Common myeloid progenitor, CD34-positive (primary cell): ENCODE measurements around the gene ABTB1.

Experiments used
- CTCF ChIA-PET: fragments of 350-600 bp; sonication (Branson Sonifier 250); formaldehyde crosslinking; loops from one replicate; lab custom pipeline; 2021; ENCODE audit warnings: antibody characterized with exemption; lab: Charles Lee
- POLR2A ChIA-PET: fragments of 350-600 bp; sonication (Branson Sonifier 250); formaldehyde crosslinking; loops from one replicate; lab custom pipeline; 2021; ENCODE audit warnings: antibody characterized with exemption; lab: Charles Lee
- DNase-seq, 3 donors: peaks; one replicate each; pipeline versions ENCODE4 v3.0.0 to v3.0.0-alpha.2; 2013
- H3K27ac ChIP-seq, 2 experiments: 1 replicate in 1 of 2; 2 replicates in 1 of 2; pipeline ENCODE4 v1.7.0; 2013; ENCODE audit warnings: inconsistent platforms in 2 of 2, low read length in 2 of 2, mild to moderate bottlenecking in 2 of 2, low read depth in 1 of 2, moderate library complexity in 1 of 2; ENCODE audit not compliant: severe bottlenecking in 2 of 2, insufficient read depth in 1 of 2, poor library complexity in 1 of 2
- H3K27me3 ChIP-seq, 5 experiments: replicated peaks in 2 of 5; 1 replicate in 3 of 5; 2 replicates in 2 of 5; pipeline versions ENCODE4 v1.6.1 to v1.7.0; 2013; ENCODE audit warnings: low read length in 4 of 5, mild to moderate bottlenecking in 2 of 5, moderate library complexity in 2 of 5, inconsistent platforms in 1 of 5; ENCODE audit not compliant: insufficient read depth in 5 of 5, control insufficient read depth in 4 of 5
- H3K36me3 ChIP-seq, 4 experiments: 1 replicate in 2 of 4; 2 replicates in 2 of 4; pipeline versions ENCODE4 v1.6.1 to v1.7.0; 2013; ENCODE audit warnings: low read length in 3 of 4, control low read depth in 1 of 4, mild to moderate bottlenecking in 1 of 4; ENCODE audit not compliant: control insufficient read depth in 4 of 4, insufficient read depth in 4 of 4
- H3K4me1 ChIP-seq, 4 experiments: 1 replicate in 3 of 4; 2 replicates in 1 of 4; pipeline versions ENCODE4 v1.6.1 to v1.7.1; 2013; ENCODE audit warnings: low read length in 3 of 4, mild to moderate bottlenecking in 3 of 4, control low read depth in 1 of 4, inconsistent platforms in 1 of 4, moderate library complexity in 1 of 4; ENCODE audit not compliant: control insufficient read depth in 4 of 4, insufficient read depth in 4 of 4; ENCODE audit errors: control extremely low read depth in 1 of 4
- H3K4me3 ChIP-seq, 7 experiments: 1 replicate in 4 of 7; 2 replicates in 3 of 7; pipeline versions ENCODE4 v1.5.1 to v1.7.0; 2013; ENCODE audit warnings: mild to moderate bottlenecking in 7 of 7, low read length in 6 of 7, moderate library complexity in 6 of 7, inconsistent platforms in 2 of 7, low read depth in 2 of 7, control low read depth in 1 of 7; ENCODE audit not compliant: insufficient read depth in 4 of 7, control insufficient read depth in 1 of 7; ENCODE audit errors: extremely low read depth in 1 of 7
- H3K9me3 ChIP-seq, 5 experiments: 1 replicate in 4 of 5; 2 replicates in 1 of 5; pipeline versions ENCODE4 v1.6.1 to v1.7.1; 2013; ENCODE audit warnings: low read length in 4 of 5, mild to moderate bottlenecking in 2 of 5, inconsistent platforms in 1 of 5, low read depth in 1 of 5, moderate library complexity in 1 of 5; ENCODE audit not compliant: control insufficient read depth in 4 of 5, insufficient read depth in 2 of 5; ENCODE audit errors: control extremely low read depth in 1 of 5
- WGBS: methylation state at CpG from one replicate; pipeline ENCODE4 v1.1.5; 2013; ENCODE audit not compliant: insufficient coverage; 5-methylcytosine and 5-hydroxymethylcytosine counted together

Gene ABTB1

DNA sequence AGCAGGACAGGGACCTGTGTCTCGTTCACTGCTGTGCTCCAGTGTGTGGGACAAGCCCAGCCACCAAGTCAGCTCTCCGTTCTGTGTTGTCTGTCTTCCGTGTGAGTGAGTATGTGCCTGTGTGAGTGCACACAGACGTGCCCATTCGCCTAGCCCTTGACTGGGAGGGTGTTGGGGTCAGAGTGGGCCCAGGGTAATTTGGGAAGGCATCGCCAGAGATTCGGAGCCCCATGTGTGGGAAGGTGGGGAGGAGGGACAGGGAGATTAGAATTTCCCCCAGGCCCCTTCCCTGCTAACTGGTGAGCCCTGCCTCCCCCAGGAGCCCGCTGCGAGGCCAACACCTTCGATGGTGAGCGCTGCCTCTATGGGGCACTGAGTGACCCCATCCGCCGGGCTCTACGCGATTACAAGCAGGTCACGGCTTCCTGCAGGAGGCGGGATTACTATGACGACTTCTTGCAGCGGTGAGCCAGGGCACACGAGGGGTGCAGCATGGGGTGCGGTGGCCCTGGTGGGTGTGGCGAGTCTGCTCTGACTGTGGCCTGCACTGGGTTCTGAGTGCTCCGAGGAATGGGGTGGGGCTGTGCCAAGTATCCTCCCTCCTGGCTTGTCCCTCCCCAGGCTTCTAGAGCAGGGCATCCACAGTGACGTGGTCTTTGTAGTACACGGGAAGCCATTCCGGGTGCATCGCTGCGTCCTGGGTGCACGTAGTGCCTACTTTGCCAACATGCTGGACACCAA, 3.1 kb downstream of the ABTB1 start:
- Histone ChIP-seq H3K36me3 (peaks cover 0 to 51% (median 11%) of the 10 kb centered on the region in 4 experiments), H3K4me1 (peaks cover 0 to 27% (median 27%) of the 10 kb centered on the region in 4 experiments), H3K27ac (no peak overlapping the region), H3K4me3 (no peak overlapping the region), H3K27me3 (no peaks in the 10 kb centered on the region), H3K9me3 (no peaks in the 10 kb centered on the region)
- ChIA-PET CTCF (interaction anchor here (0.7 to 1.1 kb wide), 2 partner anchors 23 to 27 kb away, joined by 3 read pairs; no protein-coding TSS in a partner anchor), POLR2A (no interaction called here)
- no peak for DNase-seq
- WGBS = 95% methylated on average over 19 of the region's 29 CpGs

DNA sequence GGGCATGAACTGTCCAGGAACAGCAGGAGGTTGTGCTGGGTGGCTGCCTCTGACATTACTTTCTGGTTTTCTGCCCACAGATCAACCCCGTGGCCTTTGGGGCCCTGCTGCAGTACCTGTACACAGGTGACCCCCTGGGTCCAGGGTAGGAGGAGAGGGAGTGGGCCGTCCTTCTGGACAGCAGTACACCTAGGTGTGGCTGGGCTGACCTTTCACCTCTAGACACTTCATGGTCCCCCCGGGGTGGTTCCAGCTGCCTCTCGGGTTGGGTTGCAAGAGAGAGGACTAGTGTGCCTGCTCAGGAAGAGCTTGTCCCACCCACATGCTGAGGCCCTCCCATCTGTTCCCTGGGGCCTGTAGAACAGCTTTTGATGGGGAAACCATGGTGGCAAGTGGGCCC, 3.7 kb downstream of the ABTB1 start:
- Histone ChIP-seq H3K27ac (no peak overlapping the region), H3K27me3 (no peaks in the 10 kb centered on the region), H3K4me1 (peaks cover 0 to 25% (median 22%) of the 10 kb centered on the region in 4 experiments), H3K9me3 (no peaks in the 10 kb centered on the region), H3K4me3 (no peak overlapping the region), H3K36me3 (peaks cover 0 to 51% (median 12%) of the 10 kb centered on the region in 4 experiments)
- WGBS = 100% methylated on average over 2 of the region's 4 CpGs
- DNase-seq = no peak
- CTCF ChIA-PET = interaction anchor here (1.1 to 1.3 kb wide), 2 partner anchors 20 to 28 kb away, joined by 3 read pairs; no protein-coding TSS in a partner anchor
- POLR2A ChIA-PET = no interaction called here

DNA sequence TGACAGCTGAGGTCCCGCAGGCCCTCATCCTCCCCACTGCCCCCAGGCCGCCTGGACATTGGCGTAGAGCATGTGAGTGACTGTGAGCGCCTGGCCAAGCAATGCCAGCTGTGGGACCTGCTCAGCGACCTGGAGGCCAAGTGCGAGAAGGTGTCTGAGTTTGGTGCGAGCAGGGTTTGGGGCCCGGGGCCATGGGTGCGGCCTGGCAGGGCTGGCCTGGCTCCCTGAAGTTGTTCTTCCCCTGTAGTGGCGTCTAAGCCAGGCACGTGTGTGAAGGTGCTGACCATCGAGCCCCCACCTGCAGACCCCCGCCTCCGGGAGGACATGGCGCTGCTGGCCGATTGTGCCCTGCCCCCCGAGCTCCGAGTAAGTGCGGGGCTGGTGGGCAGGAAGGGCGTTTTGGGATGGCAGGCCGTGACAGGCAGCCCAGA, 4.2 kb downstream of the ABTB1 start:
- WGBS = 97% methylated on average over 21 of the region's 21 CpGs
- Histone ChIP-seq H3K4me3 (no peak overlapping the region), H3K27ac (no peak overlapping the region), H3K9me3 (no peaks in the 10 kb centered on the region), H3K4me1 (peaks cover 0 to 20% (median 18%) of the 10 kb centered on the region in 4 experiments), H3K27me3 (no peaks in the 10 kb centered on the region), H3K36me3 (peaks cover 0 to 51% (median 12%) of the 10 kb centered on the region in 4 experiments)
- ChIA-PET CTCF (interaction anchor here (0.7 to 1.3 kb wide), 4 partner anchors 19 to 137 kb away, joined by 3 read pairs; no protein-coding TSS in a partner anchor), POLR2A (no interaction called here)
- DNase-seq = no peak

DNA sequence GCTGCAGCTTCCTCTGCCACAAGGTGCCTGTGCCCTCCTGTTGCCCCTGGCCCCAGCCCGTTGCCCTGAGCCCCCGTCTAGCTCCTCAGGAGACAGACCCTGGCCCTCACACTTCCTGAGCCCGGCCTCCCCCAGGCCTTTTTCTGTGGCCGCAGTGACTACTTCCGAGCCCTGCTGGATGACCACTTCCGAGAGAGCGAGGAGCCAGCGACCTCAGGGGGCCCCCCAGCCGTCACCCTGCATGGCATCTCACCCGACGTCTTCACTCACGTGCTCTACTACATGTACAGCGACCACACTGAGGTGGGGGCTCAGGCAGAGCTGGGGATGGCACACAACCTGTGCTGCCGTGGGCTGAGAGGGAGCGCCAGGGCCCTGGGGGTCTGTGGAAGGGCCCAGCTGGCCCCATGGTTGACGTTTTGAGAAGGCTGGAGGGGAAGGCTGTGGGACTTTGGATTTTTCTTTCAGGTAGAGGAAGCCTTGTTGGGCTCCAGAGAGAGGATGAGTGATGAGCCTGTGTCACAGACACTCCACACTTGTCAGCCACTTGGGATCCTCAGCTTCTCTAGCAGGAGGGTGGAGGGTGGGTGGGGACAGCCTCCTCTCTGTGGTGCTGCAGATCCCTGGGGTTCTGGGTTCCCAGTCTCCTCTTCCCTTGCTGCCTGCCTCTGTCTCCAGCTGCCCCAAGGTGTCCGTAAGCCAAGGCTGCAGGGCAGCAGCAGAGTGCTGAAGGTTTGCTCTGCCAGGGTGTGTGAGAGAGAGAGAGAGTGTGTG, 5.0 kb downstream of the ABTB1 start:
- H3K36me3 ChIP-seq = peaks cover 0 to 51% (median 12%) of the 10 kb centered on the region in 4 experiments
- H3K4me3 ChIP-seq = no peak overlapping the region
- ChIA-PET POLR2A (no interaction called here), CTCF (interaction anchor here (0.7 to 1.3 kb wide), 3 partner anchors 18 to 136 kb away, joined by 3 read pairs; no protein-coding TSS in a partner anchor)
- peaks cover 0 to 15% (median 13%) of the 10 kb centered on the region in 4 experiments for H3K4me1 ChIP-seq
- H3K27ac ChIP-seq = no peak overlapping the region
- WGBS = 97% methylated on average over 14 of the region's 17 CpGs
- H3K9me3 ChIP-seq = no peaks in the 10 kb centered on the region
- no peaks in the 10 kb centered on the region for H3K27me3 ChIP-seq
- DNase-seq = no peak

DNA sequence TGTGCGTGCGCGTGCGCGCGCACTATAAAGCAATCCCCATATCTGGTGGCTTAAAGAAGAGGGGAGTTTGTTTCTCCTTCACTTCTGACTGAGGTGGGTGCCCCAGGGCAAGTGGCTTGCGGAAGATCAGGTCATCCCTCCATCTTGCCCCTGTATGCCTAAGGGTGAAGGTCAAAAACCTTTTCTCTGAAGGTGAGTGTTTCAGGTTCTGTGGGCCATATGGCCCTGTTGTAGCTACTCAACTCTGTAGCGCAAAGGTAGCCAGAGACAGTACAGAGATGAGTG, 5.5 kb downstream of the ABTB1 start:
- Histone ChIP-seq H3K27me3 (no peaks in the 10 kb centered on the region), H3K4me3 (no peak overlapping the region), H3K27ac (no peak overlapping the region), H3K4me1 (peaks cover 0 to 17% (median 13%) of the 10 kb centered on the region in 4 experiments), H3K9me3 (no peaks in the 10 kb centered on the region), H3K36me3 (peaks cover 0 to 51% (median 12%) of the 10 kb centered on the region in 4 experiments)
- no peak for DNase-seq
- CTCF ChIA-PET = interaction anchor here (1.4 kb wide), 1 partner anchor 153 kb away, joined by 5 read pairs; no protein-coding TSS in a partner anchor
- 92% methylated on average over 6 of the region's 8 CpGs for WGBS
- POLR2A ChIA-PET = no interaction called here

DNA sequence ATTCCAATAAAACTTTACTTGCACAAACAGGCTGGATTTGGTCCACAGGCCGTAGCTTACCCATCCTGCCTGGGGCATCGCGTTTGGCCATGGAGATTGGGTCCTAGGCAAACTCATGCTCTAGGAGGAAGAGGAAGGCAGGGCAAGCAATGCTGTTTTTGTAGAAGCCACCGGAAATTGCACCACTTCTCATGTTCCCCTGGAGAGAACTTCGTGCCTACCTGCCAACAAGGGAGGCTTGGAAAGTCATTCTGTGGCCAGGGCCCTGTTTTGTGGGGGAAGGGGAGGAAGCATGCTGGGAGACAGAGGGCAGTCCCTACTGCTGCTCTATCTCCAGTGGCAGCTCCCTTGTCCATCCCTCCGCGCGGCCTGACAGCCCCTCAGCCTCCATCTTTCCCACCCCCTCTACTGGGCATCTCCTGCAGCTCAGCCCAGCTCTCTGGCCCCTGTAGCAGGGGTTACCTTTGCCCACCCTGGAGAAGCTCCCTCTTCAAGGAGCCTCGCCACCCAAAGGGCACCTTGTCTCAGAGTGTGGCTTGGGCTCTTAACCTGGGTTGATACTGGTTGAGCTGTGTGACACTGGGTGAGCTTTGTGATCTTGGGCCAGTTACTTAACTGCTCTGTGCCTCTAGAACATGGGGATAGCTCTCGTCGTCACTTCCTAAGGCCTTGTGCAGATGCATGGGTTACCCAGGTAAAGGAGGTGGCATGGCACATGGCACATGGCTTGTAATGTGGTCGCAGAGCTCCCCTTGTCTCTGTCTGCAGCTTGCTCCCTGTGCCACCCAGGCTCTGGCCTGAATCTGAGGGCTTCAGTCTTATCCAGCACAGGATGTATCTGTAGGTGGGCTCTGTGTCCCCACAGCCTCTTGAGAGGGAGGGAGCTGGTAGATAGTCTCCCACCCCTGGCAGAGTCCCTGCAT, 6.1 kb downstream of the ABTB1 start:
- Histone ChIP-seq H3K36me3 (peaks cover 0 to 51% (median 12%) of the 10 kb centered on the region in 4 experiments), H3K27me3 (no peaks in the 10 kb centered on the region), H3K4me3 (no peak overlapping the region), H3K9me3 (no peaks in the 10 kb centered on the region), H3K4me1 (peaks cover 0 to 16% (median 12%) of the 10 kb centered on the region in 4 experiments), H3K27ac (no peak overlapping the region)
- ChIA-PET POLR2A (no interaction called here), CTCF (interaction anchor here (0.6 to 1.4 kb wide), 6 partner anchors 12 to 153 kb away, joined by 3 to 5 read pairs (median 3); no protein-coding TSS in a partner anchor)
- DNase-seq = no peak
- WGBS = 96% methylated on average over 11 of the region's 12 CpGs
